Activated T-cell treated with anti-CD3 and anti-CD28 coated beads for 1 hour (primary cell): Measurements from ENCODE around the gene DNAAF5.
"Not testable (repeated sequence)": the region's sequence is repeated elsewhere in the genome, so short reads cannot be mapped to it uniquely, and the experiment has no call there.

Experiments used
- DNase-seq: peaks from one replicate; pipeline ENCODE4 v3.0.0-alpha.2; 2020; ENCODE audit warnings: low read depth

The DNAAF5 gene

DNA sequence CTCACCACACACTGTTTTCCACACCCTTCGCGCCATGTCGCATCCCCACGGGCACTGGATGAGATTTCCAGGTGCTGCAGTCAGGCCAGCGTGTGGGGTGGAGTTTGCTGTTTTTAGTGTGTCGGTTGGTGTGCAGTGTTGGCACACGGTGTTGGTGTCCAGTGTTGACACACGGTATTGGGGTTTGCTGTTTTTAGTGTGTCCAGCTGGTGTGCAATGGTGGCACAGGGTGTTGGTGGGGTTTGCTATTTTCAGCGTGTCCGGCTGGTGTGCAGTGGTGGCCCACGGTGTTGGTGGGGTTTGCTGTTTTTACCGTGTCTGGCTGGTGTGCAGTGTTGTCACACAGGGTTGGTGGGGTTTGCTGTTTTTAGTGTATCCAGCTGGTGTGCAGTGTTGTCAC is 20.7 kb downstream of the DNAAF5 start:
- no peak for DNase-seq

DNA sequence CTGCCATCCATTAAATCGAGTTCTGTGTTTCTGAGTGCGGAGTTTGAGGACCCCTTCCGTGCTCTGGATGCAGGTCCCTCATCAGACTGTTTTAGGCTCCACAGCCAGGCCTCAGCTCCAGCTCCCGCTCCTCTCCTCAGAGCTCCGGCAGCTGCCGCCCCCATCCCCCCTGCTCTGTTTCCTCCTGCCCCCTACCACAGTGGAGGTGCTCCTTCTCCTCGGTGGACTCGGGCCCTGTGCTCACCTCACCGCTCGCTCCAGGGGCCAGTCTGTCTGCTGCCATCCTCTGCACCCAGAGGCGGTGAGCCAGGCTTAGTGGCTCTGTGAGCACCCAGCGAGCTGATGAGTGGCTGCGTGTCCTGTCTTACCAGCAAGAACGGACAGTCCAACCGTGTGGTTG is 21.9 kb downstream of the DNAAF5 start:
- DNase-seq: no peak

DNA sequence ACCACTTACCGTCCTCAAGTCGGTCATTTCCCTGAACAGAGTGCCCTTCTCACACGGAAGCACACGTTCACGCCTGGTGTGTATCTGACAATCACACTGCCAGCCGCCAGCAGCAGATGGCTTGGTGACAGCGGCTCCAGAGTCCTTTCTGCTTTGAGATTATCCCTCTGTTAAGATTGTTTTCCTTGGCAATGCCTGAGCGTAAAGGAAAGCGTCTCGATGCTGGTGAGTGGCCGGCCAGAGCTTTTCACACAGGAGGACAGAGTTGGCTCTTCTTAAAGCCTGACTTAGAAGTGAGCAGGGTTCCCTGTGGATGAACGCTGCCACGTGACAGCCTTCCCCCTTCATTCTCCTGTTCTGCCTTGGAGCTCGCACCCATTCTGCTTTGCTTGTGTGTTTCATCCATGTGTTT is 22.6 kb downstream of the DNAAF5 start:
- DNase-seq: no peak

DNA sequence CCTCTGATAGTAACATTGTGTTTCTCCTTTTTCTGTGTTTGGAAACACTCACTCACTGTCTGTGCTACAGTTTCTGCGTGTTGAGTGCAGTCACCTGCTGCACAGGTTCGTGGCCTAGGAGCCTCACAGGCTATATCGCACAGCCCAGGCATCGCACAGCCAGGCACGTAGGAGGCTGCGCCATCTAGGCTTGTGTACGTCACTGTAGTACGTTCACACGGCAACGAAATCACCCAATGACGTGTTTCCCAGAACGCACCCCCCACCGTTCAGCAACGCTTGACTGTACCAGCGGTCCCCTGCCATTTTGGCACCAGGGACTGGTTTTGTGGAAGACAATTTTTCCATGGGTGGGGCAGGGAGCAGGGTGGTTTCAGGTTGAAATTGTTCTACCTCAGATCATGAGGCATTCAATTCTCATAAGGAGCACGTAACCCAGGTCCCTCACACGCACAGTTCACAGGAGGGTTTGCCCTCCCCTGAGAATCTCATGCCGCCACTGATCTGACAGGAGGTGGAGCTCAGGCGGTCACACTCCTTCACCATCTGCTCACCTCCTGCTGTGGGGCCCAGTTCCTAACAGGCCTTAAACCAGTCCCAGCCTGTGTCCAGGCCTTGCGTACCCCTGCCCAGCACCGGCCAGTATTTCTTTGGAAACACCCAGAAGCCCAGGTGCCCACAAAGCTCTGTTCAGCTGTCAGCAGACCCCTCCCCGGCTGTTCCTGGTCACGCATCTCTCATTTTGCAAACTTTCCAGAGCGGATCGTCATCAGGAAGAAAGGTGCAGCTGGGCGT is 23.8 kb downstream of the DNAAF5 start:
- DNase-seq: no peak

DNA sequence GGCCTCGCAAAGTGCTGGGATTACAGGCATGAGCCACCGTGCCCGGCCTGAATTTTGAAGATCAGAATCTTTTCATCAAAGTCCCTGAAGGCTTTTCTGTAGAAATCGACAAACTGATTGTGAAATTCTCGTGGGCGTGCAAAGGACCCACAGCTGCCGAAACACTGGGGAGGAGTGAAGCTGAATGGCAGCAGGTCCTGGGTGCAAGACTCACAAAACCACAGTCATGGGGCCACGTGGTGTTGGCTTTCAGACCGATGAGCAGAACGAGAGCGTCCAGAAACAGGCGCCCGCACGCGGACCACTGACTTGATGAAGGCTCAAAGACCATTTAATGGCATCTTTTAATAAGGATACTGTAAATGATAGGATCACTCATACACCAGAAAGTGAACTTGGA is 25.3 kb downstream of the DNAAF5 start:
- no peak for DNase-seq

DNA sequence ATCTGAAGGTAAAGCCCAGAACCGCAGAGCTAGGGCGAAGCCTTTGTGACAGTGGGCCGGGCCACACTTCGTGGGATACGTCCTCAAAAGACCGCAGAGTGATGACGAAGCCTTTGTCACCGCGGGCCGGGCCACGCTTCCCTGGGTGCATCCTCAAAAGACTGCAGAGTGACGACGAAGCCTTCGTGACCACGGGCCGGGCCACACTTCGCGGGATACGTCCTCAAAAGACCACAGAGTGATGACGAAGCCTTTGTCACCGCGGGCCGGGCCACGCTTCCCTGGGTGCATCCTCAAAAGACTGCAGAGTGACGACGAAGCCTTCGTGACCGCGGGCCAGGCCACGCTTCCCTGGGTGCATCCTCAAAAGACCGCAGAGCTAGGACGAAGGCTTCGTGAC is 25.8 kb downstream of the DNAAF5 start:
- not testable (repeated sequence) for DNase-seq

DNA sequence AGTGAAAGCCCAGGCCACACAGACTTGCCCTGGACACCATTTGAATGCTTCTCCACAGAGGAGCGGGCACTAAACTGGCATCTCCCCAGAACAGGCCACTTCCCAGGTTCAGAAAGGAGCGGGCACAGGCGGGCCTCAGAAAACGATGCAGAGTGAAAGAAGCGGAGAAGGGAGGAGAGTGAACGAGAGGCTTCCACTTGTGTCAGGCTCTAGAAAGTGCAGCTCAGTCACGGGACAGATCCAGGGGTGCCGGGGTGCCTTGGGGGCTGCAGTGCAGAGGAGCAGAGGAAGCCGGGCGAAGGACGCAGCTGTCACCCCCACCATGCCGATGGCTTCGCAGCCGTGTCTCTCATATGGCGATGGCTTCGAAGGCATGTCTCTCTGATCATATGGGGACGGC is 26.7 kb downstream of the DNAAF5 start:
- DNase-seq: no peak

DNA sequence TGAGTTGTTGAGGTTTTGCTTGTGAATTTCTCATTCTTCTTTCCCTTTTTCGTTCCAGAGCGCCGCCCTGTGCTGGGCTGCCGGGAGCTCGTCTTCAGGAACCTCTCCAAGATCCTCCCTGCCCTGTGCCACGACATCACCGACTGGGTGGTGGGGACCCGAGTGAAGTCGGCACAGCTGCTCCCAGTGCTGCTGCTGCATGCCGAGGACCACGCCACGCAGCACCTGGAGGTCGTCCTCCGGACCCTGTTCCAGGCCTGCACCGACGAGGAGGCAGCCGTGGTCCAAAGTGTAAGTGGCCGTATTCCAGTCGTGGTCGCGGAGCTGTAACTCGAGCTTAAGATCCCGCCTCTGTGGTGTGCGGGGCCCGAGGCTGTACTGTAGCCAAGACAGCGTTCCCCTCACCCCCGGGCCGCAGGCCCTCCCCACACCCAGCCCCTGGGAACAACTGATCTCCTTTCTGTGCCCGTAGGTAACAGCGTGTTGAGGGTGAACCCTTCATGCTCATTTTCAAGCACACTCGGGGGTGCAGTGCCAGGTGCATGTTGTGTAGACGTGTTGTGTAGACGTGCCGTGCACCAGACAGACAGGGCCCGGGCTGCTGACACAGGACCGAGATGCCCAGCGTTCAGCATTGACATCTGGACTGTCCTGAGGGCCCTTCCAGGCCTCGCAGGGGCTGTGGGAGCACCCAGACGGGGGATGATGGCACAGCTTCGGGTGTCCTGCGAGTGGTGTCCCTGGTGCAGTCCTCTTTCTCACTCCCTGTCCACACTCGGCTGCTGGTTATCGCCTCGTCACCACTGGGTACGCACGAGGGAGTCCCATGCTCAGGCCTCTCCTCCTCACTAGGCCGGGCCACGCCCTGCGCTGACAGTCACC is 28.3 kb downstream of the DNAAF5 start:
- DNase-seq: no peak

DNA sequence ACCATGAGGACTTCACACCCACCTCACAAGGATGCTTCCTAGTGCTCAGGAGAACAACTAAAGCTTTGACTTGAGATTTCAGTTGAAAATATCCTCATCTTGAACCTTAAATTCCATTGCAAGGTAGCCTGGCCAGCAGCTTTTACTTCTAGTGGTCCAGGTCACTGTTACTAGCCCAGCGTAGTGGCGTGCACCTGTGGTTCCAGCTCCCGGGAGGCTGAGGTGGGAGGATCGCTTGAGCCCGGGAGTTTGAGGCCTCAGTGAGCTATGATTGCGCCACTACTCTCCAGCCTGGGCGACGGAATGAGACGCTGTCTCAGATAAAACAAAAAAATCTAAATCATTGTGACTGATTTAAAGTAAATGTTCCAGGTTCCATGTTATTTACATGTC is 28.9 kb downstream of the DNAAF5 start:
- no peak for DNase-seq

DNA sequence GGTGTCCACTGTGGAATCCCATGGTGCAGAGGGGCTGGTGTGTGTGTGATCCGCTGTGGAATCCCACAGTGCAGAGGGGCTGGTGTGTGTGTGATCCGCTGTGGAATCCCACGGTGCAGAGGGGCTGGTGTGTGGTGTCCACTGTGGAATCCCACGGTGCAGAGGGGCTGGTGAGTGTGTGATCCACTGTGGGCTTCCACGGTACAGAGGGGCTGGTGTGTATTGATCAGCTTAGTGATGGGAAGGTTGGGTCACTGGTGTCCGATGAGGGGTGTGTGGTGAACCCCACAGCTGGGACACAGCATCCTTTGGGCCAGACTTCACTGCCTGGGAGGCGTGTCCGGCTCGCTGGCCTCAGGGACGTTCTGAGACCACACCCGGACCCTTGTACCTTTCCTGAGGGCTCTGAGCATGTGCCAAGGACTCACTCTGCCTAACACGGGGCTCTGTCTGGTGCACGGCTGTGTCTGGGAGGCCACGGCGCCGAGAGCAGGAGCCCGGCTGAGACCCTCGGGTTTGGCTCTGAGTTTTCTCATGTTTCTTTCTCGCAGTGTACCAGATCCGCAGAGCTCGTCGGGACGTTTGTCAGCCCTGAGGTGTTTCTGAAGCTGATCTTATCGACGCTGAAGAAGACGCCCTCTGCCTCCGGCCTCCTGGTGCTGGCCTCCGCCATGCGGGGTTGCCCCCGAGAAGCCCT is 29.9 kb downstream of the DNAAF5 start:
- no peak for DNase-seq

DNA sequence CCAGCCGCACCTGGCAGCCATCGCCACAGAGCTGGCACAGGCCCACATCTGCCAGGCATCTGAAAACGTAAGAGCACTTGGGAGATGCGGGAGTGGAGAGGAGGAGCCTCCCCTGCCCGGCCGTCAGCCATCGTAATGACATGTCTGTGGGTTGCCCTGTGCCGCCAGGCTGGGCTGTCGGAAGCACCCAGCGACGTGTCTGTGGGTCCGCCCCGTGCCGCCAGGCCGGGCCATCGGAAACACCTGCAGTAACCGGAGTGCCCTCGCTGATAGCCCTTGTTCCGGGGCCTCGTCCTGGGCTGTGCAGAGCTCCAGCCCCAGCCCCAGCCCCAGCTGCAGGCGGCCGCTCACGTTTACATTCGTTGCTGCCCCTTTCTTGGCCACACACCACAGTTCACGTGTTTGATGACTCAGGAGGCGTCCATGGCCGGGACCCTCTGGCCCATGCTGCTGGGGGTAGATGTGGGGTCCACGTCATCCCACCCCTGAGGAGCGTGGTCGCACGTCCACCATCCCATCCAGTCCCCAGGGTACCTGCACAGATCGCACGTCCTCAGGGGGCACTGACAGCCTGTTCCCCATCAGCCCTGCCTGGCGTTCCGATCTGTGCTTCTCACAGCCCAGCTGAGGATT is 30.5 kb downstream of the DNAAF5 start:
- no peak for DNase-seq

DNA sequence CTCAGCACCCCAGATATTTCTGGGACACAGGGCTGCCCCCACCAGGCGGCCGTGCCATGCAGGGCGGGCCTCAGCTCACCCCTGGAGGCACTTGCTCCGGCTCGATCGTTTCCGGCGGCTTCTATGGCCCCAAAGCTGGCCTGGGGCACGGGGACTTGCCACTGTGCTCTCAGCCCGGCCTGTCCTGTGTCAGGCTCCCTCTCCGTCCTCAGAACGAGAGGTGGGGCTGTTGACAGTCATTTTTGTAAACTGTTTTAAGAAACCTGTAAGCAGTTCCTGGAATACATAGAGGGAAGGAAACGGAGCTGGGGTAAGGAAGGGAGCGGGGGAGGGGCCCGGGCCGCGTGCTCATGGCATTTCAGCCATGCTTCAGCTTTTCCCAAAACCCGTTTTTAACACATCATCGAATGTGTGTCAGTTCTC is 31.3 kb downstream of the DNAAF5 start:
- DNase-seq: no peak

DNA sequence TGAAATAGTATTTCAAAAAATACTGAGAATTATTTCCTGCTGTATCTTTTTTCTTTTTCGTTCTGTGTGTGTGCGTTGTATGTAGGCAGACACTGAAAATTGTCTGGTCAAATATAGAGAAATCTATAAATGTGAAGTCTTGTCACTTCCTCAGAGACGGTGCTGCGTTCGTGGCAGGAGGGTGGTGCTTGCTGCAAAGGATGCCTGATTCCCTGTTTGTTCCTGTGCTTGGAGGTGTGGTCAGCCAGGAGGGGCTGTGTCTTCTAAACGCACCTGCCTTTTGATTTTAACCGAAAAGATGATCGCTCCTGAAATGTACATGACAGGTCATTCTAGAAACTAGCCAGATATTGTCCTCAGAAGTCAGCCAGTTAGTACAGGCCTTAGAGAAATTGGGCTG is 33.1 kb downstream of the DNAAF5 start:
- no peak for DNase-seq

DNA sequence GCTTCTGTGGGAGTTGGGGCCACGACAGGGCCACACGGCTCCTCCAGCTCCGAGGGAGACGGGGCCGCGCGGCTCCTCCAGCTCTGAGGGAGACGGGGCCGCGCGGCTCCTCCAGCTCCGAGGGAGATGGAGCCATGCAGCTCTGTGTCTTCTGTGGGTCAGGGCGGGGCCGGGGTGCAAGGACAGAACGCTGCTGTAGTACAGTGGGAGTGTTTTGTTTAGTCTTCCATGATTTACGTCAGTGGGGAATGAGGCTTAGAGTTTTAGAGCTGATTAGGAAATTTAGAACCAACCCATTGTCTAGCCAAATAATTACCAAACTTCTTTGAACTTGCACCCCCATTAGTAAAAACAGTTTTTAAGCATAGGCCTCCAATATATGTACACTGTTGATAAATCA is 33.5 kb downstream of the DNAAF5 start:
- no peak for DNase-seq

DNA sequence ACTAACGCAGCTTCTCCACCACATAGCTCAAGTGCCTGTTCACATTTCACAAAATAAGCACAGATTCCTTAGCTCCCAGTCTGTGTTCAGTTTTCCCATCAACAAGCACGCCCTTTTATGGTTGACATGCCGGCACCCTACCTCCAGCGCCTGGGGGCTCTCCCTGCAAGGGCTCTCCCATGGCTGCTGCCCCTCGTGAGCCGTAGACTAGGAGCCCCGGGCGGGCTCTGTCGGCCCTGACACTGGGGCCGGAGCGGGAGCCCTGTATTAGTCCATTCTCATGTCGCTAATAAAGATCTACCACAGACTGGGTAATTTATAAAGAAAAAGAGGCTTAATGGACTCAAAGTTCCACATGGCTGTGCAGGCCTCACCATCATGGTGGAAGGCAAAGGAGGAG is 34.6 kb downstream of the DNAAF5 start:
- no peak for DNase-seq

DNA sequence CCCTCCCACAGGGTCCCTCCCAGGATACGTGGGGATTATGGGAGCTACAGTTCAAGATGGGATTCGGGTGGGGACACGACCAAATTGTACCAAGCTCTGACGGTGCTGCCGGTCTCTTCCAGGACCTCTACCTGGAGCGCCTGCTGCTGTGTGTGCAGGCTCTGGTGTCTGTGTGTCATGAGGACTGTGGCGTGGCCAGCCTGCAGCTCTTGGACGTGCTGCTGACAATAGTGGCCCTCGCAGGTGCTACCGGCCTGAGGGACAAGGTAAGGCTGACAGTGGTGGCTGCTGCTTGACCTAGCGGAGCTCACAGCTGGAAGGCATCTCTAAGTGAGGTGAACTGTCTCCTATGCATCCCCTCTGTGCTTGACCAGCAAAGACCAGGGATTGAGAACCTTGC is 35.1 kb downstream of the DNAAF5 start:
- DNase-seq: no peak

DNA sequence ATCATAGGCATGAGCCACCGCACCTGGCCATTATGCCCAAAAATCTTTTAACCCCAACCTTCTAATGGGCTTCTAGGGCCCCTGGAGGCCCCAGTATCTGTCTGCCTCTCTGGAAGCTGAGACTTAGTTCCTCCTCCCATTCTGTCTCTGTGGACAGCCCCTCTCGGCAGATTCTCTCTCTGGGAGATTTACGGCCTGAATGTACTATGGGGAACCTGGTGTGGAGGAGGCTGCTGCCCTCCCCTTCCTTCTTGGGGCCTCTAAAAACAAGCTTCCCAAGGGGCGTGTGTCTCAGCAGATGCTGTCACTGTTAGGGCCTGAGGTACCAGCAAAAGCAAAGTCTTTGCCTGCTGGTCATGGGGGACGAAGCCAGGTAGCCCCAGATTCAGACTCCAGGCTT is 36.4 kb downstream of the DNAAF5 start:
- DNase-seq: no peak

DNA sequence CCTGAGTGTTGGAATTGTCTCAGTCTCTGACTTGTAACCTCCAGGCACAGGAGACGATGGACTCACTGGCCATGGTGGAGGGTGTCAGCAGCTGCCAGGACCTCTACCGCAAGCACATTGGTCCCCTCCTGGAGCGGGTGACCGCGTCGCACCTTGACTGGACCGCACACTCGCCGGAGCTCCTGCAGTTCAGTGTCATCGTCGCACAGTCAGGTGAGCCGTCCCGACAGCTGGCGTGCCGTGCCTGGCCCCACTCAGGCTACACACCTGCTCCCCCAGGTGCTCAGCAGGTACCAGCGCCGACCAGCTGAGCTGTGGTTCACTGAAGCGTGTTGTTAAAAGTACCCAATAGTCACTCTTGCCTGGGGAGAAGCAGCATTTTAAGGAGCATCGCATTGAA is 37.3 kb downstream of the DNAAF5 start:
- DNase-seq: no peak

DNA sequence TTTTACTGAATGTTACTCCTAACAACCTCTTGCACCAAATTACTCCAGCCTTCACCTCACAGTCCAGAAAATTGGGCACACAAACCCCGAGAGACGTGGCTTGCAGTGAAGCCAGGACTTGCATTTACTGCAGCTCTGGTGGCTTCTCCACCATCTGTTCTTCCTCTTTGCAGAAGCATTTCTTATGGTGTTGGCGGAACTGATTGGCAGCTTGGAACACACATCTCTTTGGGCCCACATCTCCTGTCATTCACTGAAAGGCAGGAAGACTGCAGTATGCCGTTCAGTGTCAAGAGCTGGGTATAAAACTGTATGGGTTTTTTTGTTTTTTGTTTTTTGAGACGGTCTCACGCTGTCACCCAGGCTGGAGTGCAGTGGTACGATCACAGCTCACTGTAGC is 38.9 kb downstream of the DNAAF5 start:
- DNase-seq: no peak

DNA sequence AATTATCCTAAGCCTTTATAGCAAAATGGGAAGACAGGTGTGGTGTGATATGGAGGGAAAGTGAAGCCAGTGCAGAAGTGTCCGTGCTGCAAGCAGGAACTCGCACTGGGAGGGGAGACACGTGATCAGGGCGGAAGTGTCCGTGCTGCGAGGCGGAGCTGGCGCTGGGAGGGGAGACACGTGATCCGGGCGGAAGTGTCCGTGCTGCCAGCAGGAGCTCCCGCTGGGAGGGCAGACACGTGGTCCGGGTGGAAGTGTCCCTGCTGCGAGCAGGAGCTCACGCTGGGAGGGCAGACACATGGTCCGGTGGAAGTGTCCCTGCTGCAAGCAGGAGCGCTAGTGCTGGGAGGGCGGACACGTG is 41.1 kb downstream of the DNAAF5 start:
- DNase-seq: no peak

DNA sequence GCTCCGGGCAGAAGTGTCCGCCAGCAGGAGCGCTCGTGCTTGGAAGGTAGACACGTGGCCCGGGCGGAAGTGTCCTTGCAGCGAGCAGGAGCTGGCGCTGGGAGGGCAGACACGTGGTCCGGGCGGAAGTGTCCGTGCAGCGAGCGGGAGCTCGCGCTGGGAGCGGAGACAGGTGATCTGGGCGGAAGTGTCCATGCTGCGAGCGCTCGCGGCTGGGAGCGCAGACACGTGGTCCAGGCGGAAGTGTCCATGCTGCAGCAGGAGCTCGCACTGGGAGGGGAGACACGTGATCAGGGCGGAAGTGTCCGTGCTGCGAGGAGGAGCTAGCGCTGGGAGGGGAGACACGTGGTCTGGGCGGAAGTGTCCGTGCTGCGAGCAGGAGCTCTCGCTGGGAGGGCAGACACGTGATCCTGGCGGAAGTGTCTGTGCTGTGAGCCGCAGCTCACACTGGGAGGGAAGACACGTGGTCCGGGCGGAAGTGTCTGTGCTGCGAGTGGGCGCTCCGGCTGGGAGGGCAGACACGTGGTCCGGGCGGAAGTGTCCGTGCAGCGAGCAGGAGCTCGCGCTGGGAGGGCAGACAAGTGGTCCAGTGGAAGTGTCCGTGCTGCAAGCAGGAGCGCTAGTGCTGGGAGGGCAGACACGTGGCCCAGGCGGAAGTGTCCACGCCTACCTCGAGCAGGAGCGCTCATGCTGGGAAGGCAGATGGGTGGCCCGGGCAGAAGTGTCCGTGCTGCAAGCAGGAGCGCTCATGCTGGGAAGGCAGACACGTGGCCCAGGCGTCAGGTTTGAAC is 41.6 kb downstream of the DNAAF5 start:
- no peak for DNase-seq
